ENCODE measurements around the gene SLC7A10.

- TF ChIP-seq POLR2A (IDR thresholded peaks at IDR 0.05) (no peak), CTCF (IDR thresholded peaks at IDR 0.05) (no peak)
These were observed 8.4 kb upstream of the SLC7A10 start for GRCh38 chr19:33234092-33234491.
